AG08396 (cell line): ENCODE data around the gene SFN.
"Not testable (repeated sequence)": the region's sequence is repeated elsewhere in the genome, so short reads cannot be mapped to it uniquely, and the experiment has no call there.

ENCODE experiments used
- DNase-seq: peaks from one replicate; pipeline ENCODE4 v3.0.0; 2012; ENCODE audit warnings: low spot score, mixed read lengths

The SFN gene

GRCh38 chr1:26839779-26840178 lies 23.2 kb upstream of the SFN start:
- no peak for DNase-seq

- DNase-seq: no peak
Observed at GRCh38 chr1:26844424-26845196, 18.3 kb upstream of the SFN start.

DNA sequence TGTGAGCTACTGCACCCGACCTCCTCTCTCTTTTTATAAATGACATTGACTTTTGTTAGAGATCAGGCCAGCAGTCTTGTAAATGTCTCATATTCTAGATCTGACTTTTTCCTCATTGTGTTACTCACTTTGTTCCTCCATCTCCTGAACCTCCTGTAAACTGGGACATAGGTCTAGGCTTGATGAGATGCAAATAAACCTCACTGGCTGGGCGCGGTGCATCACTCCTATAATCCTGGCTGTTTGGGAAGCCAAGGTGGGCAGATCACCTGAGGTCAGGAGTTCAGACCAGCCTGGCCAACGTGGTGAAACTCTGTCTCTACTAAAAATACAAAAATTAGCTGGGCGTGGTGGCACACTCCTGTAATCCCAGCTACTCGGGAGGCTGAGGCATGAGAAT lies 15.1 kb upstream of the SFN start:
- DNase-seq: not testable (repeated sequence)

DNA sequence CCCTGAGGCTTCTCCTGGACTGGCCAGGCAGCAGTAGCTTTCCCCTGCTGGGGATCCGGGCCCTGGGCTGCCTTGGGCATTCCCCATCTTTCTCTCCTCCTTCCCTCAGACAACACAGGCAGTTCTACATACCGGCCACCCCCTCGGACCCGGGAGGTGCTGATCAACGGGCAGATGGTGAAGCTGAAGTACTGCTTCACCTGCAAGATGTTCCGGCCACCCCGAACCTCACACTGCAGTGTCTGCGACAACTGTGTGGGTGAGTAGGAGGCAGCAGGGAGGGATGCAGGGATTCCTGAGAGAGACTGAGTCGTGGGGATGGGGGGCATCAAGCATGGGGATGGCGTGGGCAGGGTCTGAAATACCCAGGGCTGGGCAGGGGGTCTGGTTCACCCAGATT lies 14.4 kb upstream of the SFN start:
- no peak for DNase-seq

- DNase-seq: peak; percentile 81
Observed at GRCh38 chr1:26848941-26849774, 13.8 kb upstream of the SFN start.

DNA sequence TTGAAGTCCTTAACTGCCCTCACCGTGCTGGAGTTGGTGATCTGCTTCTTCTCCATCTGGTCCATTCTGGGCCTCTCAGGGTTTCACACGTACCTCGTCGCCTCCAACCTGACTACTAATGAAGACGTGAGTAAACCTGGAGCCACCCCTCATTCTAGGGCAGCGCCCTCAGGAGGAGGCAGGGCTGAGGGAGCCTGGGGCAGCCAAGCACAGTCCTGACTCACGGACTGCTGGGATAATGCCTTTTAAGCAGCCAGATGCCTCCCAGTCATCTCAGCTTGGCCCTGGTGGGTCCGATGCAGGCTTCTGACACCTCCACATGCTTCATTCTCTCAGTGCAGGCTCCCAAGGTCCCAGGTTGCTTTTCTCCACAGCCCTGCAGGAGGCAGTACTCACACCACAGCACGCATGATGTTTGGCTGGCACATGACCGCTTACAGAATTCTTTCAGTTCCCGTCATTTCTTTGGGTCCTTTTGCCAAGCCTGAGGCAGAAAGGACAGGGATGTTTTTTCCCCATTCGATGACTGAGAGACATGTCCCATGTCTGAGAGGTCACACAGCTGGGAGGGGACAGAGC lies 11.8 kb upstream of the SFN start:
- DNase-seq: no peak

- no peak for DNase-seq
Observed at GRCh38 chr1:26852701-26853100, 10.2 kb upstream of the SFN start.

DNA sequence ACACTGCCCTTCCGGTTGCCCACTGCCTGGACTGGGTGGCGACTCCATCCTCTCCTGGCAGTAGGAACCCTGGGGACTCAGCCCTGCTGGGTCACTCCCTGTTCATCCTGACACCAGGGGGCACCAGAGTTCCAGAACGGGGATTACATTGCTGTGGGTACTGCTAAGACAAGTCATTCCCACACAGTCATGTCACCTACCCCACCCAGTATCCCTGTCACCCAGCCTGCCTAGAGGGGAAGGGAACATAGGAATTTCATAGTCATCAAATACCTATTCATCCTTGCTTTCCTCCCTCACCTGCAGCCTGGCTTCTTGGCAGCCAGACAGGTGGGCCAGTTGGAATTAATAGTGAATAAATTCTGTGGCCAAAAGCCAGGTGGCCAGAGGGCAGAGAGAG lies 9.8 kb upstream of the SFN start:
- DNase-seq: peak; percentile 89

GRCh38 chr1:26853600-26853999 lies 9.3 kb upstream of the SFN start:
- DNase-seq: no peak

DNA sequence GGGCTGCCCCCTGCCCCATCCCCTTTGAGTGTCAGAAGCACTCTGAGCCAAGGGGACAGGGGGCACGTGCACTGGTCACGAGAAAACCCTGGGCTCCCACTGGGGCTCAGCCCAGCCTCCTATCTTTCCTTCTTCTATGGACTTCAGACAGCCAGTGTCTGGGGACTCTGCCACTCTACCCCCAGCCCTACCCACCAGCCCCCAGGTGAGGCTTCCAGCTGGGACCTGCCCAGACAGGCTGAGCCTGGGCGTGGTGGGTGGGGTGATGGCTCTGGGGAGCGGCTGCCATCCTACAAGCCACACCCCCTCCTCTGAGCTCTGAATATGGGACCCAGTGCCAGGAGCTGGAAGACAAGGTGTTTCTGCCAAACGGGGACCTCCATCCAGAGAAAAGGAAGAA lies 8.0 kb upstream of the SFN start:
- no peak for DNase-seq

DNA sequence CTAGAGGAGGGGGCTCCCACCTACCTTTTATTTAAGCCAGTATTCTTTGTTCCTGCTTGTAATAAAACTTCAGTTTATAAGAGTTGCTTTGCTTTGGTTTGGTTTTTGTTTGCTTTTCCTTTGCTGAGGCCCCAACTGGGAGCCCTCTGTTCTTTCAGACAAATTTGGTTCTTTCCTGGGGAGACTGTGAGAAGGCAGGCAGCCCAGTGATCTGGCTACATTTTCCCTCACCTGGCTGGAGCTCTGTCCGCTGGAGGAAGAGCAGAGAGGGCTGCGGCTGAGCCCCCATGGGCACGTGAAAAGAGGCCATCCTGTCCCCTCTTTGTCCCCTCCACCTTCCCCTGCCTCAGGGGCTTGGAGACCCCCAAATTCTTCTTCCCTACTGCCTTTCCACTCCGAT lies 7.3 kb upstream of the SFN start:
- DNase-seq: no peak

DNA sequence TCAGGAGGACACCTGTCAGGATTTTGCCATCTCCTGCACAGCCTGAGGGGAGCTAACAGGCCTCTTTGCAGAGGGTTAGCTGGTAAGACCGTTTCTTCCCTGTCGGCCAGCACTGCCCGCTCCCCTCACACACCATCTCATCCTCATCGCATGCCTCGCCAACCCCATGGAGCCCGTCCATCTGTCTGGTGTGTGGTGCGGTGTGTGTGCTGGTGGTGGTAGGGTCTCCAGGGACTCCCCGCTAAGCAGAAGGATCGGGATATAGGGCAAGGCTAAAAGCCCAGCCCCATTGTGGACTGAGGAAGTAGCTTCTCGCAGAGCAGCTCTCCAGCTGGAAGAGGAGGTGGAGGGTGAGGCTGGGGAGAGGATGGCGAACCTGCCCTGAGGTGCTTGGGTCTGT lies 6.8 kb upstream of the SFN start:
- DNase-seq: no peak

- no peak for DNase-seq
Observed at GRCh38 chr1:26856604-26857469, 6.1 kb upstream of the SFN start.

- DNase-seq: no peak
Observed at GRCh38 chr1:26857473-26858060, 5.4 kb upstream of the SFN start.

DNA sequence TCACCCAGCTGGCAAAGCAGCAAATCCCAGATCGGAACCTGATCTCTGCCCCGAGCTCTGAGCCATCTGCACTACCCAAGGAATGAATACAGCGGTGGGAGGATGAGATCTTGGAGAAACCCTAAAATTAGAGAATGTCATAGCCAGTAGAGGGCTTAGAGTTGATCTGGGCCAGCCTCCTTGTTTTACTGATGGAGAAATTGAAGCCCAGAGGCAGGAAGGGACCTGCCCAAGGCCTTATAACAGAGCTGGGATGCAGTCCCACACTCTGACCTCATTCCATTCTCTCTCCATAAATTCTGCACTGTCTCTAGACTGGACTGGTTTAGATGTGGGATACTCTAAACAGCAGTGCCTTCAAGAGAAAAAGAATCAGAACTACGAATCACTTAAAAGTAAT lies 4.8 kb upstream of the SFN start:
- no peak for DNase-seq

DNA sequence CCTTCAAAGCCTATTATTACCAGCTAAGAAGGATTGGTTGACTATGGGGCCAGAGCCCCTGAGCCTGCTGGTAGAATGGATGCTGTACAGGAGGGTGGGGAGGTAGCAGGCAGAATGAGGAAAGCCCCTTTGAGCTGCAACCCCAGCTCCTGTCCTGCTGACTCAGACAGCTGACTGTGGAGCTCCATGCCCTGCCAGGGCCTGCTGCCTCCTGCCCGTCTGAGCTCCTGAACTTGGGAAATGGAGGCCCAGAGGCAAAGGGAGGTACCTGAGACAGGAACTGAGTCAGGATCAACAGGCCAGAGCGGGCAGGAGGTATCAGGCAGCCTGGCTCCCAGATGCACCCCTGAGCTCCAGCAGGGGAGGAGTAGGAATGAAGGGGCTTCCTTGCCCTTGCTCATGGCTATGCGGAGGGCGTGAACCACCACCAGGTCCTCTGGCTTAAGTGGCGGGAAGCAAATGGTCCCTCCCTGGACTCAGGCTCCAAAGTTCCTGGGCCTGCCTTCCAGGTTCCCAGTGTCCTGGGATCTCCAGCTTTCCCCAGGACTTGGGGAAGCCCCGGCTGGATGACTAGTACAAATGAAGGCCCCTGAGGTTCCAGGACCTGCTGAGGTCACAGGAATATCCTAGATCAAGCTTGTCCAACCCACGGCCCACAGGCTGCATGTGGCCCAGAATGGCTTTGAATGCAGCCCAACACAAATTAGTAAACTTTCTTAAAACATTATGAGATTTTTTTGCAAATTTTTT lies 3.9 kb upstream of the SFN start:
- DNase-seq: no peak

DNA sequence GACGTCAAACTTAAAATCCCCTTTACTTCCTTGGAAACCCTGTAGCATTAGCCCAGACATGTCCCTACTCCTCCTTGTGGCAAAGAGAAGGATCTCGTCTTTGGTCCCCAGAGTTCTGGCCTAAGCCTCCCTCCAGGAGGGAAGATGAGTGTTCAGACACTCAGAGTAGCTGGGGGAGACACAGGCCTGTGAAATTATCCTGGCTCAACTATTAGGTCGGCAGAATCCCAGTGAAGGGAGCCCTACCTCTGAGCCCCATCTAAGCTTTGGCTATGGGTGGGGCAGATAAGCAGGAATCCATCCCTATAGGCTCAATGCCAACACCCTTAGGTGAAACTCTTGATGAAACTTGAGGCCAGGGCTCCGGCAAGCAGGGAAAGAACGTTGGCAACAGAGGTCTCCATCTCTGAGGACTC lies 1.7 kb upstream of the SFN start:
- DNase-seq: peak; percentile 56

DNA sequence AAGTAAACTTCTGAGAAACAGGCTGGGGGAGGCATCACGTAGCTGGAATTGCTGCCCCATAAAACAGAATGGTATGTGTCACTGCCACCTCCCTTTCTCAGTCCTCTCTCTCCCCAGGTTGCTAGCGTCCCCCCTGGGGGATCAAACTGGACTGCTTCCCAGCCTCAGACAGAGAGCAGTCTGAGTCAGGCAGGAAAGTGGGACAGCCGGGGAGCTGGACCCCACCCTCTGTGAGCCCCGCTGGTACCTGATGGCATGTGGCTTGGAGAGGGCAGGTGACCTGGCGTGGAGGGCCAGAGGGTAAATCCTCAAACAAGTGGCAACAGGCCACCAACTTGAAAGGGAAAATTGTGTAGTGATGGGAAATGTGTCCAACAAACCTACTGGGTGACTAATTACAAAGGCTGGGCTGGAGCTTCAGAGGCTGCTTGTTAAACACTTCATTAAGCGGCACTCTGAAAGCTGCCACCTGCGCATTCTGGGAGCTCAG lies 1.0 kb upstream of the SFN start:
- no peak for DNase-seq

- no peak for DNase-seq
Observed at GRCh38 chr1:26863685-26864077, 732 bp downstream of the SFN start.

DNA sequence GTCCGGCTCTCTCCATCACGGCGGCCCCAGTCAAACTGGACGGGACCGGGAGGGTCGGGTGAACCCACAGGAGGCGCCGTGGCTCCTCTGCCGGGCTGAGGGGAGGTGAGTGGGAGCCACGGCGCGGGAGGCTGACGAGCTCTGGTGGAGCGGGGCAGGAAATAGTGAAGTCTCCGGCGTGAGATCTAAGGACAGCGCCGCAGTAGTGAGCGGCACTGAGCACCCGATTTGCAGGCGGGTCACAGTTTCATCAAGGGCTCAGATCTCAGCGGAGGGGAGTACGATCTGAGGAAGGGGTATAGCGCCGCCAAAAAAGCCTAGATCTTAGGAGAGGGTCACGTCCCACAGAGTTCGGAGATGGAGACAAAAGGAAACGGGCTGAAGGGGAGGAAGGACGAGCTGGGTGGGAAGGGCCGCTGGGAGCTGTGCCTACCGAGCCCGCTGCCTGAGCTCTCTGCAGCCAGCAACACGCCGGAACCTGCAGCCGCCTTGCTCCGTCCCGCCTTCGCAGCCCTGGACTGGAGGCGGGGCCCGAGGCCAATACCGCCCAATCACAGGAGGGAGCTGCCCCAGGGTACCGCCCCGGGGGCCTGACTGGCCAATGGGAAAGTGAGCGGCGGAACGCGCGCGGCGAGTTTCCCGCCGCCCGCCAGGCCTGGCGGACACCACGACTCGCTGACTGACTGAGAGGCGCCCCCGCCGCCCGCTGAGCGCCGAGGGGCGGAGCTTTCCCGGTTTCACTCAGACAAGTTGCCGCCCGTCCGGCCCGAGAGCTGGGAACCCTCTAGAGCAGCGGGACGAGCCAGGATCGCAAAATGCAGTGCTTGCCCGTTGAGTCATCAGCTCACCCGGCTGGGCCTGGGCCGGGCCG lies 1.9 kb downstream of the SFN start:
- peak; percentile 97 for DNase-seq
